ENCODE results near the gene ARGLU1.
A peak's percentile ranks its signal among the peaks of the same experiment; 100 is the strongest.
"Not testable (repeated sequence)": the region's sequence is repeated elsewhere in the genome, so short reads cannot be mapped to it uniquely, and the experiment has no call there.

ARGLU1 gene

GRCh38 chr13:106567474-106568298, at the start of gene ARGLU1:
ARGLU1 (minus strand) TSS chr13:106568137; CDS start chr13:106567919, 218 bp downstream.
- peak; percentile 91 to 96 for DNase-seq

DNA sequence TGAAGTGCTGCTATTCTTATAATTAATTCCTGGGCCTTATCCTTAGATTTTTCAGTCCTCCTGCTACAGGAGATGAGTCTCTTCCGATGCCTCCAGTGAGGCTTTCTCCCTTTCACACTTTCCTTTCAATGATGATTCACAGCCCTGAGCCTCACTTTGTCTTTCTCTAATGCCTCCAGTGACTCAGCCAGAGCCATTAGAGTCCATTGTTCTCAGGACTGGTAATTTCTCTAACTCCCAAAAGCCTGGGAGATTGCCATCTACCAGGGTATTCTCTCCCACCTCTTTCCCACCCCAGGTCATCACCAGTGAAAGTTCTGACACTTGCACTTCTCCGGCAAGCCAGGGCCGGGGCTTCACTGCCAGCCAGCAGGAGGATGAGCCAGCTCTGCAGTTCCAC, 49.6 kb upstream of the ARGLU1 start:
- DNase-seq = no peak

GRCh38 chr13:106616729-106617128, 48.8 kb upstream of the ARGLU1 start:
- no peak for DNase-seq

DNA sequence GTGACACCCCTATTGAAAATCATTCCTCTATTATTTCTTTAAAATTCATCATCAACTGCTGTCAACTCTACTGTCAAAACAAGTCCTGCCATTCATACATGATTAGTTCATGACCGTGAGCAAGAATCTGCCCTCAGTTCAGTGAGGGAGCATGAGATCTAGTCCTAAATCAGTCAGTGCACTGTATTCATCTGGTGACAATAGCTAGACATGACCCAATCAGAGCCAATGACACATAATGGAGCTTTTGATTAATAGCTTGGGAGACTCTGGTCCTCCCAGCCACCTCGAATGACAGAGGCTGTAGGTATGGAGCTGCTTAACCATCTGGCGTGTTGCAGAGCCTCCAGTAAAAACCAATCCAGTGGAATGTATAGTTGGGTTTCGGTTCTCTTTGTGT, 46.9 kb upstream of the ARGLU1 start:
- DNase-seq = no peak

GRCh38 chr13:106612688-106613087, 44.8 kb upstream of the ARGLU1 start:
- DNase-seq = no peak

DNA sequence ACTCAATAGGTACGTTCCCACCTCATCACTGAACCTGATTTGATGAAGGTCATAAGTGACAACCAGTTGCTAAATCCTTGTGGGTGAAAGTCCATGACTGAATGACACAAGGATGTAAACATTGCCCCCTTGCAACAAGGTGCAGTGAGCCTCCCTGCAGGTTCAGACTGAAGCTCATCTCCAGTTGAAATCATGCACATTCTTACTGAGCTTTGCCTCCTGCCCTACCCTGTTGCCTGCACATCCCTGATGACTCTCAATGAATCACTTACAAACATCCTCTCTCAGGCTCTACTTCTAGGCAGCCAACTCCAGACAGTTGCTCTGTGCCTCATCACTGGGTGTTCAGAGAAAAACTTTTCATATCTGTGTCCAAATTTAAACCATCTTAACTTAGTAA, 42.5 kb upstream of the ARGLU1 start:
- DNase-seq = no peak

- DNase-seq = no peak
Measured at GRCh38 chr13:106609116-106609515, 41.2 kb upstream of the ARGLU1 start.

GRCh38 chr13:106603546-106603945, 35.6 kb upstream of the ARGLU1 start:
- no peak for DNase-seq

DNA sequence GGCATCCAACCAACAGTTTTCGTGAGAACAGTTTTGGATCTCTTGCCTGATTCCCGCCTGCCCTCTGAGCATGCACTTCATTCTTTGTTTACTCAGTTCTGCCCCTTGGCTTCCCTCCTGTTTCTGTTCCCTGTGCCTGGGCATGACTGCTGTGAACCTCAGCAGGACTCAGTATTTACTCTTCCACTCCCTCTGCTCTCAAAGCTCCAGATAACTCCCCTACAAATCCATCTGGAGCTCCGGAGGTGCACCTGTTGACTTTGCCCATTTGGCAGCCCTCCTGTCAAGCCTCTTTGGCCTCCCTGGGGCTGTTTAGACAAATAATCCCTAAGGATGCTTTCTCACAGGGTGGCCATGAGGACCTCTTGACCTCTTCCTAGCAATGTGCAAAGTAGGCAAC, 34.2 kb upstream of the ARGLU1 start:
- DNase-seq = peak; percentile 48 to 55

DNA sequence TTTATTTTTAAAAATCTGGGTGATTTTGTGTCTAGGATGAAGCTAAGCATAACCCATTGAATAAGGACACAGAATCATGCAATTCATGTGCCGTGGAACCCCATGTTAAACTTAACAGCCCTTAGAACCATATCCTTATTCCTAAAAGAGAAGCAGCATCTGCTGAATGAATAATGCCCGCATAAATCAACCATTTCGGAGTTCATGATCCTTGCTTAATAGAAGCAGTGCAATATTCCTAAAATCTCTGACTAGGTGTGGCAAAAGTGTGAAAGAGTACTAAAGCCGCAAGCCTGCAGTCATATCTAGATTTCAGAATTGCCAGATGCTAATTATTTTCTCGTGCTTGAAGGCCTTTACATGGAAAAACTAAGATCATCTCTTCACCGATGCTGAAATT, 33.6 kb upstream of the ARGLU1 start:
- DNase-seq = no peak

DNA sequence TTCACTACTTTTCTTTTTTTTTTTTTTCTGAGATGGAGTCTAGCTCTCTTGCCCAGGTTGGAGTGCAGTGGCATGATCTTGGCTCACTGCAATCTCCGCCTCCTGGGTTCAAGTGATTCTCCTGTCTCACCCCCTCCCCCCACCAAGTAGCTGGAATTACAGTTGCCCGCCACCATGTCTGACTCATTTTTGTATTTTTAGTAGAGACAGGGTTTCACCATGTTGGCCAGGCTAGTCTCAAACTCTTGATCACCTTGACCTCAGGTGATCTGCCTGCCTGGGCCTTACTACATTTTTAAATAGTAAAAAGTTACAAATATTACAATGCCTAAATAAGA, 32.8 kb upstream of the ARGLU1 start:
- DNase-seq = not testable (repeated sequence)

DNA sequence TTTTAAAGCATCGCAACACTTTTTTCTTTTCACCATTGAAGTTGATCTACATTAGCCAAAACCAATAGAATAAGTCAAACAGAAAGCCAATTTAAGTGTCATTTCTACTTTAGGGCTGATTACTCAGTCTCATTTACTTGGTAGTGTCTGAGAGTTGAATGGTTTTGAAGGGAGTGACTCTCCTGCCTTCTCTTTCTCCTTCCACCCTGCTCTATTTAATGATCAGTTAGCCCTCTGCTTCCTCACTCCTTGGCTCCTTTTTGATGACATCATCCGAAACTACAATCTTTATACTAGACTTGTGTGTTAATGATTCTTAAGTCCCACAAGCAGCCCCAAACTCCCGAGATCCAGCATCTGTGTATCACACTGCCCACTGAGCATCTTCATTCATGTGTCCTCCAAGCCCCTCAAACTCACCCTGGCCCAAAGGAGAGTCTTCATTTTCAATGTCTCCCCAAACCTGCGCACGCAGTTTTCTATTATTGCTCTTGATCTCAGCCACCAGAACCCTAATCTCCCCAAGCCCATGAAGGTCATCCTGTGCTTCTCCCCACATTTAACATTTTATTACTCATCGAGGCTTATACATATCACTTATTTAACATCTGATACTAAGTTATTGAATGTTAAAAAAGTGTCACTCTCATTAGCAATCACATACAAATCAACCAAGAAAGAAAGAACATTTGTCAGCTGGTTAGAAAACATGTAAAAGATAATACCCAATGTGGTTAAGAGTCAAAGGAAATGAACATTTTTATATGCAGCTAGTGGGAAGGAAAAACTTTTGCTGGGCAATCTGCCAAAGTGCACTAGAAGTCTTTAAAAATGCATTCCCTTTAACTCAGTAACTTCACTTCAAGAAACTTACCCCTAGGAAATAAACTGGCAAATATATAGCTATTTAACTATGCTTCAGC, 32.2 kb upstream of the ARGLU1 start:
- no peak for DNase-seq

DNA sequence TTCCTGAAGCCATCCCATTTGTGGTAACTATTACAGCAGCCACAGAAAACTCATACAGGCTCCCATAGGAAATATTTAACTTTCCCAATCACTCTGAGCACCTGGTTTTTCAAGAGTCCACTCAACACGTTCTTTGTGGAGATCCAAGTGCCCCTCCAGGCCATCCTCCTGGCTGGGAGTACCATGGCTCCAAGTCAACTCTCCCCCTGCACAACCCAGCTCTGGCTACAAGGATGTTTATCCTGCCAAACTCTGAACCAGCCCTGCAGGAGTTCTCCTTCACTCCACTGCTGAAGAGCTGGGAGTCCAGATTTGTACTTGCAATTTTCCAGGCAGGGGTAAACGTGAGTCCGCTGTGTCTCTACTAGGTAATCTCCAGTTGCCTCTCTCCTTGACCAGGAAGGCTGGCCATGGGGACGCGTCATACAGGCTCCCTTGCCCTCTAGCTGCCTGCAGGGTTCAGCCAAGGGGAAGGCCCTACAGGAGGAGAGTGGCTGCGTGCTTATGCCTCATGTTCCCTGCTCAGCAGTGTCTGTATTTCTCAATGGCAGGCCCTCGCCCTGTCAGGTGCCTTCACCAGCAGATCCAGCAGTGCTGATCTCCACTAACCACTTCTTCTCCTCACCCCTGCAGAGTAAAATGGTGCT, 29.9 kb upstream of the ARGLU1 start:
- DNase-seq = no peak

GRCh38 chr13:106597186-106597585, 29.2 kb upstream of the ARGLU1 start:
- DNase-seq = no peak

DNA sequence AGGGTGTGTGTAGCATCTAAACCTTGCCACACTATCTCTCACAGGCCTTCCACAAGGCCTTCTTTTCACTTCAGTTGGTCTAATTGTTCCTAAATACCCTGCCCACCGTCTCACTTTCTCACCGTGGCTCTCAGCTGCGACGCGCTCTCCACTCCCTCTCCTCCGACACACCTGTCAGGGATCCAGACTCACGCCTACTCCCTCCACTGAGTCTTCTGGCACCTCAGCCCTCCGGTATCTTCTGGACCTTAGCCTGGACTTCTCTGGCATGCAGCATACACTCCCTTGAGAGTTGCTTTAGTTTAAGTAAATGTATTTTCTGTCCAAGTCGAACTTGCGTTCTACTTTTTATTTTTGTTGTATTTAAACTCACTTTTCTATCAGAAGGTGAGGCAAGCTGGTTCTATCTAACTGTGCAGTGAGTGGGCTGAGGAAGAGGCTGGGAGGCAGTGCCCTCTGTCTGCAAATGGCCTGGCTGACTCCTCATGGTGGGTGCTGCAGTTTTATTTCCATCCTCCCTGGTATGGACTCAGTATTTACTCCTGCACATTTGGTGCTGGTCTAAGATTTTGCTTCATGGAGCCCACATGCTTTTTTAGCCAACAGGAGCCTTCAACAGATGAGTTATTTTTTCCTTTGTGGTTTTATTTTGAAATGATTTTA, 28.5 kb upstream of the ARGLU1 start:
- DNase-seq = no peak

GRCh38 chr13:106595625-106596024, 27.7 kb upstream of the ARGLU1 start:
- no peak for DNase-seq

DNA sequence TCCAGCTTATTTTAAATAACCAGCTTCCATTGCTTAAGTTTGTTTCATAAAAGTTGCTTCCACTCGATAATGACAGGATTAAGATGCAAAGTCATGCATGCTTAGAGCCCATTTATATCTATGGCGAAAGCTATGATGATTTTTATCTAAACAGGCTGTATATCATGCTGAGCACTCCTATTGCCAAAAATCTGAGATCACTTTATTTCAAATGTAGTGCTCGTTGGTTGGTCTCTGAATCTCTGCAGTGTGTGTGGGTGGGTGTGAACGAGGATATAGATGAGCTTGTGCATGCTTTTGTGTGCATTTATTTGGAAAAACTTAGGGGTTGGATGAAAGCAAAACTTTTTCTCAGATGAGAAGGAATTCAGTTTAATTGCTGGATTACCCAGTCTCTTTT, 27.0 kb upstream of the ARGLU1 start:
- DNase-seq = no peak

DNA sequence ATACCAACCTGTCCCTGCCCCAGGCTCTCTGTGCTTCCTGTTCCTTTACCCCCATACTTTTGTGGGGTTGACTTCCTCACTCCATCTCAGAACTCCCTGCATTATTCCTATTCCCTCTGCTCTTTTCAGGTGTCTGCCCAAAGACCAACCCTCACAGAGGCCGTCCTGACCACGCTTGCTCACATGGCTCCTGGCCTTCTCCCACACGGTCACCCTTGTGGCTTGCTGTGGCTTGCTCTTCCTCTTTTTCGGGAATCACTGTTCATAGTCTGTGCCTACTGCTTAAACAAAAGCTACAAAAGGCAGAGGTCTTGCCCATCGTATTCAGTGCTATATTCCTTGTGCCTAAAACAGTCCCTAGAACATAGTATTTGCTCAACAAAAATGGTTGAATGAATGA, 25.2 kb upstream of the ARGLU1 start:
- DNase-seq = no peak

DNA sequence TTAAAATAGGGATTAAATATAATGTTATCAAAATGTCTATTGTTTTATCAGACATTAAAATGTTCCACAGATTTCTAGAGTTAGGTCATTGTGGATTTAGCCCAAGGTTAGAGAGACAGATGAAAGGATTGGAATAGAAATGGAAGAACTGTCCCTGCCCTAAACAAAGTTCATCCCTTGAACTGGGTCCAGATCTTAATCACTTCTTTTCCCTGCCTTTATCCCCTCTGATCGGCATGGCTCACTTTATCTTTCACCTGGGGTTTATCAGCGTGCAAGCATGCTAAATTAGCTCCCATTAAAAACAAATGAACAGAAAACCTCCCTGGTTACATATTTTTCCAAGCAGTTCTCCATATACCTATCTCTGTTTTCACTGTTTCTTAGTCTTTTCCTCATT, 23.4 kb upstream of the ARGLU1 start:
- no peak for DNase-seq

GRCh38 chr13:106589716-106590115, 21.8 kb upstream of the ARGLU1 start:
- no peak for DNase-seq

DNA sequence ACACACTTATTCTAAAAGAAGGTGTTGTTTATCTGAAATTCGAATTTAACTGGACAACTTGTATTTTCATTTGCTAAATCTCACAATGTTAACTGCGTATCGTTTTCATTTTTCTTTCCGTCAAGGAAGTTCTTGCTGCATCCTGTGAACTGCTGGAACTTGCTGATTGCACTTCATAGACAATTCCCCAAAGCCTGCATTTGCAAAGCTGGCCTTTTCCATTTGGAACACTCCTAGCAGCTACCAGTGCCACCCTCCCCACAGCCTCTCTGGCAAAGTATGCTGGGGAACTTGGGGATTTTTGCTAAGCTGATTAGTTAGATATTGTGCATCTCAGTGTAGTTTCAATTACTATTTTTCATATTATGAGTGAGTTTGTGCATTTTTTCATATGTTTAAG, 20.4 kb upstream of the ARGLU1 start:
- no peak for DNase-seq

DNA sequence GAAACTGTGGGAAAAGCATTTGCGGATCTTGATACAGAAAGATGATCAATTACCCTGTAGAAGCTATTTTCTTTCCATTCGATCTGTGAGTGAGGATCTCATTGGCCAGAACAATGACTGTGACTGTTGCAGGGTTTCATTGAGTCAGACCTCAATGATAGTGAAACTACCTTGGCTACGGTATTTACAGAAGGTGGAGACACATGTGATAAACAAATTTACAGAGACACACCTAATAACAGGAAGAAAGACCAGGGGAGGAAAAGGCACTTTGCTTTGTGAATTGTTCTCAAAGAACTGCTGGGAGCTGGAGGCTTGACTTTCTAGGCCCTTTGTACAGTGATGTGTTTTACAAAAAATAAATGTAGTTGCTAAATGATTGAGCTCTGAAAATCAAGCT, 19.9 kb upstream of the ARGLU1 start:
- no peak for DNase-seq

DNA sequence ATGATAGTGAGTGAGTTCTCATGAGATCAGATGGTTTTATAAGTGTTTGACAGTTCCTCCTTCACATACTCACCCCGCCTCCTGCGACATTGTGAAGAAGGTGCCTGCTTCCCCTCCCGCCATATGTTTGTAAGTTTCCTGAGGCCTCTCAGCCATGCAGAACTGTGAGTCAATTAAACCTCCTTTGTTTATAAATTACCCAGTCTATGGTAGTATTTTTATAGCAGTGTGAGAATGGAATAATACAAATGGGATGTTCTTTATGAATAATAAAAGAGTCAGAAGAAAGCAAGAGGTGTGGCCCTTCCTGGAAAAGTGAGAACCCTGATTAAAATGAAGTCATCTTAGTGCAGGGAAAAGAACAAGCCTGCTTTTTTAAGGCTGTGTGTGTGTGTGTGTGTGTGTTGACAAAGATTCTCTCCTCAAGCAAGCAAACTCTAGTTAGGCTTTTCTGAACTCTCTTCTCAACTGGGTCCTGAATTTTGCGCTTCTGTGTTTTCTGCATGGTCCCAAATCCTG, 18.8 kb upstream of the ARGLU1 start:
- DNase-seq = no peak
